T-cell (primary cell): Measurements from ENCODE around the gene C16orf95. TPM values are rescaled to one million over a fixed set of nuclear protein-coding genes. Genes with fewer than 3 reads are reported as not detected.
A peak's percentile ranks its signal among the peaks of the same experiment; 100 is the strongest.

Experiments used
- ATAC-seq, 4 experiments: fragments of 200-7000 bp in 3 of 4; fragments of 150-1000 bp in 1 of 4; cut with Tn5 transposase; replicated peaks in 1 of 4; 1 replicate in 3 of 4; 2 replicates in 1 of 4; pipeline ENCODE4 v1.10.0; 2021; ENCODE audit warnings: moderate library complexity in 3 of 4, mild to moderate bottlenecking in 2 of 4, moderate number of reproducible peaks in 1 of 4
- CTCF ChIA-PET, 2 donors: fragments of 300-600 bp; sonication (Branson Sonifier 250); formaldehyde crosslinking; loops; one replicate each; lab custom pipeline; 2022; ENCODE audit warnings: antibody characterized with exemption in 2 of 2; lab: Charles Lee
- POLR2A ChIA-PET, 2 donors: fragments of 300-600 bp; sonication (Branson Sonifier 250); formaldehyde crosslinking; loops; one replicate each; lab custom pipeline; 2022; ENCODE audit warnings: antibody characterized with exemption in 2 of 2; lab: Charles Lee
- DNase-seq, 35 experiments: peaks; one replicate each; pipeline versions ENCODE4 v3.0.0 to v3.0.0-alpha.2; 2013 to 2023
- H3K27ac ChIP-seq: one replicate; pipeline ENCODE4 v1.5.1; 2013; ENCODE audit warnings: low read length
- H3K27me3 ChIP-seq, 2 experiments: replicated peaks in 1 of 2; 1 replicate in 1 of 2; 2 replicates in 1 of 2; pipeline versions ENCODE4 v1.6.1 to v1.7.0; 2013; ENCODE audit warnings: low read length in 1 of 2, mixed read lengths in 1 of 2; ENCODE audit not compliant: control insufficient read depth in 2 of 2, insufficient read depth in 2 of 2; ENCODE audit errors: extremely low read depth in 1 of 2
- H3K36me3 ChIP-seq, 2 donors: 1 replicate in 1 of 2; 2 replicates in 1 of 2; pipeline versions ENCODE4 v1.6.1 to v1.7.0; 2013; ENCODE audit warnings: low read length in 1 of 2; ENCODE audit not compliant: control insufficient read depth in 2 of 2, insufficient read depth in 1 of 2; ENCODE audit errors: extremely low read depth in 1 of 2
- H3K4me1 ChIP-seq, 2 experiments: 1 replicate in 1 of 2; 2 replicates in 1 of 2; pipeline versions ENCODE4 v1.6.1 to v1.7.0; 2013; ENCODE audit warnings: low read length in 2 of 2, mixed read lengths in 1 of 2; ENCODE audit not compliant: insufficient read depth in 2 of 2, control insufficient read depth in 1 of 2; ENCODE audit errors: extremely low read depth in 1 of 2
- H3K4me3 ChIP-seq, 2 donors: 1 replicate in 1 of 2; 2 replicates in 1 of 2; pipeline versions ENCODE4 v1.5.1 to v1.7.0; 2013; ENCODE audit warnings: mild to moderate bottlenecking in 2 of 2, low read length in 1 of 2, moderate library complexity in 1 of 2; ENCODE audit not compliant: control insufficient read depth in 1 of 2; ENCODE audit errors: extremely low read depth in 1 of 2
- H3K9me3 ChIP-seq: 2 replicates; pipeline ENCODE4 v1.7.0; 2013
- H3K27ac Mint-ChIP-seq, 2 donors: one replicate each; pipeline ENCODE4 v1.8.0; 2020 to 2021; ENCODE audit warnings: mild to moderate bottlenecking in 2 of 2, mixed read lengths in 2 of 2
- H3K27me3 Mint-ChIP-seq, 2 donors: one replicate each; pipeline ENCODE4 v1.8.0; 2021 to 2022; ENCODE audit warnings: mixed read lengths in 2 of 2
- H3K36me3 Mint-ChIP-seq: one replicate; pipeline ENCODE4 v1.8.0; 2021; ENCODE audit warnings: mixed read lengths
- H3K4me1 Mint-ChIP-seq, 3 donors: one replicate each; pipeline ENCODE4 v1.8.0; 2020 to 2022; ENCODE audit warnings: mixed read lengths in 3 of 3, mild to moderate bottlenecking in 1 of 3
- H3K4me3 Mint-ChIP-seq, 3 donors: one replicate each; pipeline ENCODE4 v1.8.0; 2020 to 2022; ENCODE audit warnings: mild to moderate bottlenecking in 3 of 3, mixed read lengths in 3 of 3, moderate library complexity in 3 of 3
- H3K9me3 Mint-ChIP-seq, 3 donors: one replicate each; pipeline ENCODE4 v1.8.0; 2020 to 2022; ENCODE audit warnings: mixed read lengths in 3 of 3
- WGBS: methylation state at CpG from one replicate; pipeline ENCODE4 v1.1.5; 2013; ENCODE audit warnings: missing lambda C conversion rate; ENCODE audit not compliant: insufficient coverage; 5-methylcytosine and 5-hydroxymethylcytosine counted together
- total RNA-seq, 35 experiments: library from RNA in 6 of 35; stranded (reverse) in 6 of 35; fragments of 120-200 nt in 1 of 35; gene quantifications; one replicate each; pipeline versions ENCODE4 v1.2.1 to v1.2.4 and lab custom pipeline; 2013 to 2026

Gene C16orf95
- total RNA-seq, 5 donors from 2014 or later (not counting 1 experiment from before 2014, with no cell fraction given), result 0.98 to 3.1 (median 2.6) TPM

DNA sequence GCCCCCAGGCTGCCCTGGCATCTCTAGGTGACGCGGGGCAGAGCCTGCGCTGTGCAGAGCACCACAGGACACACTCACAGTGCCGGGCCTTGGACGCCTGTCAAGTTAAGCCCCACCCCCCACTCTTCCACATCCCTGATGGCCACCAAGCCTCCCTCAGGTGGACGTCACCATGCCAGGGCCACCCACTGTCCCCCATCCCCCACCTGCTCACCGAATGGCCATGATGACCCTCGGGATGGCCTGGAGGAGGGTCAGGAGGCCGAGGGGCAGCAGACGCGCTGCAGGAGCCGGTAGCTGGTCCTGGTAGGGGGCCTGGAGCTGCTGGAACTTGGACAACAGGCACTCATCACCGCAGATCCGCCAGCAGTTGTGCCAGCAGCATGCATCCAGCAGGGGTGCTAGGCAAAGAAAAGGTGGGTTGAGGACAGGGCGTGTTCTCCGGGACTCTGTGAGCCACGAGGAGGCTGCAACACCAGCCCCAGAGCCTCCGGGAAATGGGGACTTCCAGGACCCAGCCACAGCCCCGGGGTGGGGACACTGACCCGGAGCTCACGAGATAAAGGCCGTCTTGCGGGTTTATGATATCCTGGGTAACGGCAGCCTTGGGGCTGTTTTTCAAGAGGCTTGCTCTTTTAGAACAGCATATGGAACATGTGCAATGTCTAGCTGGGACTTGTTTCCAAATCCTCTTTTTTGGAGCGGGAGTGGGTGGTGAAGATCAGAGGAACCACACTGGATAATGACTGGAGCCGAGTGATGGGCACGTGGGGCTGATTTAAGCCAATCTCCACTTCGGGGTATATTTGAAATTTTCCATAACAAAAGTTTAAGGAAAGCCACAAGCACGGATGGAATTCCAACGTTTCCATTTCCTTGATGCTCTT lies 11.4 kb downstream of the C16orf95 start:
- ATAC-seq (no peak), DNase-seq (no peak)
- Histone ChIP-seq H3K4me3 (no peak overlapping the region), H3K4me1 (peaks cover 5% of the 10 kb centered on the region in 2 experiments), H3K9me3 (no peaks in the 10 kb centered on the region), H3K27me3 (no peaks in the 10 kb centered on the region), H3K36me3 (no peaks in the 10 kb centered on the region), H3K27ac (no peak overlapping the region)
- ChIA-PET POLR2A (no interaction called here), CTCF (no interaction called here)
- Mint-ChIP-seq H3K4me3 (no peak overlapping the region), H3K36me3 (peaks cover 5% of the 10 kb centered on the region), H3K4me1 (peaks cover 4 to 13% (median 5%) of the 10 kb centered on the region in 3 donors), H3K27me3 (no peaks in the 10 kb centered on the region), H3K27ac (no peak overlapping the region), H3K9me3 (peaks cover 0 to 5% (median 0%) of the 10 kb centered on the region in 3 donors)
- 92% methylated on average over 19 of the region's 30 CpGs for WGBS

DNA sequence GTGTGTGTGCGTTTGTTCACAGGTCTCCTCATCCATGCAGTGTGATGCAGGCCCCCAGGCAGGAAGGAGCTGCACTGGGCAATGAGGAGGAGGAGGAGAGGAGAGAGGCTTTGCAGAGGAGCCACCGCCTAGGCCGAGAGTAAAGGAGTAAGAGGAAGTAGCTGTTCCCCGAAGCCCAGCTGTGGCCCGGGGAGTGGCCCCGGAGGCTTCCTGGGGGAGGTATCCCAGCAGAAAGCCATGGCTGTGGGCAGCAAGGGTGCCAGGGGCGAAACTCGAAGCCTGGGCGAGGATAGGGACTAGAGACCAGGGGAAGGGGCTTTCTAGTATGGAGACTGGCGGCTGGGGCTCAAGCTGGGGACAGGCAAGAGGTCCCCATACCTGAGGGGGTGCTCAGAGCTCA lies 12.2 kb downstream of the C16orf95 start:
- Mint-ChIP-seq H3K27me3 (no peaks in the 10 kb centered on the region), H3K36me3 (peaks cover 5% of the 10 kb centered on the region), H3K4me1 (peaks cover 4 to 13% (median 5%) of the 10 kb centered on the region in 3 donors), H3K27ac (no peak overlapping the region), H3K4me3 (no peak overlapping the region), H3K9me3 (peaks cover 0 to 5% (median 0%) of the 10 kb centered on the region in 3 donors)
- POLR2A ChIA-PET, result no interaction called here
- H3K4me3 ChIP-seq, result no peak overlapping the region
- no peaks in the 10 kb centered on the region for H3K9me3 ChIP-seq
- CTCF ChIA-PET, result no interaction called here
- H3K27ac ChIP-seq, result no peak overlapping the region
- no peak for ATAC-seq
- no peak for DNase-seq
- WGBS, result 72% methylated on average over 10 of the region's 10 CpGs
- H3K36me3 ChIP-seq, result no peaks in the 10 kb centered on the region
- H3K27me3 ChIP-seq, result no peaks in the 10 kb centered on the region
- H3K4me1 ChIP-seq, result peaks cover 5% of the 10 kb centered on the region in 2 experiments

DNA sequence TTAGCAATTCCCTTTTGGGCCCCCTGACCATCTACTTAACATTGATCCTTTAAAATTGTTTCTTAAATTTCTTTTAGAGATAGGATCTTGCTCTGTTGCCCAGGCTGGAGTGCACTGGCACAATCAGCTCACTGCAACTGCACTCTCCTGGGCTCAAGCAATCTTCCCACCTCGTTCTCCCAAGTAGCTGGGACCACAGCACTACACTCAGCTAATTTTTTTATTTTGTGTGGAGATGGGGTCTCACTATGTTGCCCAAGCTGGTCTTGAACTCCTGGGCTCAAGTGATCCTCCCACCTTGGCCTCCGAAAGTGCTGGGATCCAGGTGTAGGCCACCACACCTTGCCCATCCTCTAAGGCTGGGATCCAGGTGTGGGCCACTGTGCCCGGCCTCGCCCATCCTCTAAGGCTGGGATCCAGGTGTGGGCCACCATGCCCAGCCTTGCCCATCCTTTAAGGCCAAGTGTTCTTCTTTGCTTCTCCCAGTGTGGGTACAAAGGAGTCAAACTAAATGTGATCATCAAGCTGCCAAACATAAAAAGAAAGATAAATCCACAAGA lies 13.2 kb downstream of the C16orf95 start:
- Histone ChIP-seq H3K27ac (no peak overlapping the region), H3K9me3 (no peaks in the 10 kb centered on the region), H3K4me1 (peaks cover 5% of the 10 kb centered on the region in 2 experiments), H3K4me3 (no peak overlapping the region), H3K36me3 (no peaks in the 10 kb centered on the region), H3K27me3 (no peaks in the 10 kb centered on the region)
- H3K9me3 Mint-ChIP-seq, result peaks cover 0 to 5% (median 0%) of the 10 kb centered on the region in 3 donors
- 93% methylated on average over 3 of the region's 4 CpGs for whole genome bisulfite sequencing
- ATAC-seq (no peak), DNase-seq (no peak)
- no peak overlapping the region for H3K27ac Mint-ChIP-seq
- POLR2A ChIA-PET, result no interaction called here
- H3K4me1 Mint-ChIP-seq, result peaks cover 4 to 13% (median 5%) of the 10 kb centered on the region in 3 donors
- H3K27me3 Mint-ChIP-seq, result no peaks in the 10 kb centered on the region
- CTCF ChIA-PET, result interaction anchor here in 1 of 2 donors (0.5 kb wide), 1 partner anchor 1932 kb away, joined by 10 read pairs; no protein-coding TSS in a partner anchor
- H3K36me3 Mint-ChIP-seq, result peaks cover 8% of the 10 kb centered on the region
- H3K4me3 Mint-ChIP-seq, result no peak overlapping the region

DNA sequence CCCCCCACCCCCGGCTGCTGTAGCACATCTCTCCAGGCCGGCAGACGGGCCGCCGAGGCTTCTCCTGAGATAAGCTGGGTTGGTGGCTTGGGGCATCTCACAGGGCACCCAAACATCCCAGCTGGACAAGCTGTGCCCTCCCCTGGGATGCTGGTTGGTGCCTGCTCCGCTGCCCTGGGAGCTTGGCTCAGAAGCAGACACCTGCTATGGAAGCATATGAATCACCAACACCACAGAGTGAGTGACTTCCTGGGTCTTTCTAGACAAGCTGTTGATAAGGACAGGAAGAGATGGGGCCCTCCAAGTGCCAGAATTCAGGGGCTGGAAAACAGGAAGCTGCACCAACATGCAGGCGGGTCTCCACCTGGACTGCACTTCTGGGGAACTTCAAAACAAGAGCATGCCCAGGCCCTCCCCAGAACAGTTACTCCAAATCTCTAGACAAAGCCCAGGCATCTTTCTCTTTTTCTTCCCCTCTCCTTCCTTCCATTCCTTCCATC lies 13.7 kb downstream of the C16orf95 start:
- Mint-ChIP-seq H3K27me3 (no peaks in the 10 kb centered on the region), H3K9me3 (peaks cover 0 to under 1% (median 0%) of the 10 kb centered on the region in 3 donors), H3K4me3 (no peak overlapping the region), H3K36me3 (peaks cover 3% of the 10 kb centered on the region), H3K4me1 (peaks cover 4 to 13% (median 5%) of the 10 kb centered on the region in 3 donors), H3K27ac (peak overlapping the region in 1 of 2 donors; percentile 55)
- H3K27me3 ChIP-seq, result no peaks in the 10 kb centered on the region
- no peaks in the 10 kb centered on the region for H3K36me3 ChIP-seq
- no peak for DNase-seq
- H3K27ac ChIP-seq, result no peak overlapping the region
- H3K4me3 ChIP-seq, result no peak overlapping the region
- 27% methylated on average over 1 of the region's 7 CpGs for WGBS
- H3K4me1 ChIP-seq, result peaks cover 5% of the 10 kb centered on the region in 2 experiments
- POLR2A ChIA-PET, result no interaction called here
- ATAC-seq, result peak in 2 of 4 experiments; percentile 43 to 51
- CTCF ChIA-PET, result interaction anchor here in 1 of 2 donors (0.5 kb wide), 1 partner anchor 1931 kb away, joined by 10 read pairs; no protein-coding TSS in a partner anchor
- no peaks in the 10 kb centered on the region for H3K9me3 ChIP-seq

DNA sequence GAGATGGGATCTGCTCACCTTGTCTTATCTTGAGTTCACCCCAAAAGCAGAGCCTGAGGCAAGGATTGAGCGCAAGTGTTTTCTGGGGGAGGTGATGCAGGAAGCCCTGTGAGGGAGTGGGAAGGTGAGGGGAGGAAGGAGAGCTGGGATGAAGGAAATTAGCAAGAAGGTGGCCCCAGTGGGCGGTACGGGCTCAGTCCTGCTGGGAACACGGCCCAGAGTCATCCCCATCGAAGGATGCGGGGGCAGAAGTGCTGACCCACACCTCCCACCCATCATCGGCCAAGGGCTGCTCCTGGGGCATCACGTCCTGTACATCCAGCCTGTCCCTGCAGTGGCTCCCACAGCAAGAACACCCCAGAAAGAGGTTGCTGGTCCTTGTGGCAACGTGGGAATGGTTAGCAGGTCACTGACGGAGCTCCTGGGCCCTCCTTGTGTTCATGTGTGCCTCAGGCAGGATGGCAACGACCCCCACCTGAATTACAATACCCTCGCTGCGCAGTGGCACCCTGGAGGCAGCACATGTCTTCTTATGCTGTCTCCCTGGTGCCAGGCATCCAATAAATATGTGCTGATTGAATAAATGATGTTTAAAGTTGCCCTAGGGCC lies 18.2 kb downstream of the C16orf95 start:
- 86% methylated on average over 8 of the region's 13 CpGs for WGBS
- Histone ChIP-seq H3K4me1 (peaks cover 3 to 5% of the 10 kb centered on the region in 2 experiments), H3K4me3 (no peak overlapping the region), H3K36me3 (no peaks in the 10 kb centered on the region), H3K27ac (no peak overlapping the region), H3K27me3 (no peaks in the 10 kb centered on the region), H3K9me3 (no peaks in the 10 kb centered on the region)
- peaks cover 5 to 14% (median 6%) of the 10 kb centered on the region in 3 donors for H3K4me1 Mint-ChIP-seq
- no peak overlapping the region for H3K27ac Mint-ChIP-seq
- H3K36me3 Mint-ChIP-seq, result peaks cover 3% of the 10 kb centered on the region
- no peak for ATAC-seq
- H3K4me3 Mint-ChIP-seq, result no peak overlapping the region
- CTCF ChIA-PET, result no interaction called here
- no peaks in the 10 kb centered on the region for H3K9me3 Mint-ChIP-seq
- DNase-seq, result no peak
- H3K27me3 Mint-ChIP-seq, result no peaks in the 10 kb centered on the region
- POLR2A ChIA-PET, result interaction anchor here in 1 of 2 donors (0.6 kb wide), 1 partner anchor 734 kb away, joined by 3 read pairs; no protein-coding TSS in a partner anchor
